ENCODE data around the gene SNRPE. TPM values are rescaled to one million over a fixed set of nuclear protein-coding genes. Genes with fewer than 3 reads are reported as not detected.

SNRPE gene
- polyA plus RNA-seq, 4 donors = 46.3 to 156 (median 111) TPM

GRCh38 chr1:203860396-203861025 lies 888 bp upstream of the SNRPE start:
- whole genome bisulfite sequencing, 3 donors = 17 to 46% (median 31%) methylated on average over 15 of the region's 15 CpGs
- H3K4me1 ChIP-seq (ENCODE audit: control insufficient read depth in 3 of 3, insufficient read depth in 2 of 3, low read depth in 1 of 3, low read length in 2 of 3) = peaks cover 0 to 13% (median 4%) of the 10 kb centered on the region in 3 donors
- DNase-seq (peak; percentile 68 to 95), FAIRE-seq (no peak)
- H3K36me3 ChIP-seq (ENCODE audit: control insufficient read depth in 3 of 3, insufficient read depth in 2 of 3, low read depth in 1 of 3, low read length in 3 of 3) = peaks cover 2 to 18% (median 10%) of the 10 kb centered on the region in 3 donors
- H3K4me3 ChIP-seq (ENCODE audit: low read depth in 1 of 3, low read length in 3 of 3) = peak overlapping the region in 2 of 3 donors; percentile 5 to 97
- H3K27me3 ChIP-seq (ENCODE audit: control insufficient read depth in 3 of 3, insufficient read depth in 3 of 3, low read length in 3 of 3) = no peaks in the 10 kb centered on the region
- peak overlapping the region in 2 of 3 donors; percentile 90 to 97 for H3K27ac ChIP-seq (ENCODE audit: low read depth in 1 of 3, low read length in 2 of 3)
- no peaks in the 10 kb centered on the region for H3K9me3 ChIP-seq (ENCODE audit: control insufficient read depth in 2 of 2, insufficient read depth in 1 of 2, low read depth in 1 of 2, low read length in 1 of 2)

- H3K4me1 ChIP-seq (ENCODE audit: control insufficient read depth in 3 of 3, insufficient read depth in 2 of 3, low read depth in 1 of 3, low read length in 2 of 3) = peaks cover 0 to 2% (median 0%) of the 10 kb centered on the region in 3 donors
- DNase-seq (no peak), FAIRE-seq (no peak)
- no peaks in the 10 kb centered on the region for H3K27me3 ChIP-seq (ENCODE audit: control insufficient read depth in 3 of 3, insufficient read depth in 3 of 3, low read length in 3 of 3)
- H3K27ac ChIP-seq (ENCODE audit: low read depth in 1 of 3, low read length in 2 of 3) = no peak overlapping the region
- H3K9me3 ChIP-seq (ENCODE audit: control insufficient read depth in 2 of 2, insufficient read depth in 1 of 2, low read depth in 1 of 2, low read length in 1 of 2) = no peaks in the 10 kb centered on the region
- no peak overlapping the region for H3K4me3 ChIP-seq (ENCODE audit: low read depth in 1 of 3, low read length in 3 of 3)
- 49 to 64% (median 52%) methylated on average over 5 of the region's 5 CpGs for WGBS, 3 donors
- peaks cover 13 to 47% (median 24%) of the 10 kb centered on the region in 3 donors for H3K36me3 ChIP-seq (ENCODE audit: control insufficient read depth in 3 of 3, insufficient read depth in 2 of 3, low read depth in 1 of 3, low read length in 3 of 3)
These were observed 6.4 kb downstream of the SNRPE start for GRCh38 chr1:203867802-203868201.

GRCh38 chr1:203870245-203870644 lies 8.8 kb downstream of the SNRPE start:
- Histone ChIP-seq H3K9me3 (ENCODE audit: control insufficient read depth in 2 of 2, insufficient read depth in 1 of 2, low read depth in 1 of 2, low read length in 1 of 2) (no peaks in the 10 kb centered on the region), H3K4me3 (ENCODE audit: low read depth in 1 of 3, low read length in 3 of 3) (no peak overlapping the region), H3K27ac (ENCODE audit: low read depth in 1 of 3, low read length in 2 of 3) (no peak overlapping the region), H3K4me1 (ENCODE audit: control insufficient read depth in 3 of 3, insufficient read depth in 2 of 3, low read depth in 1 of 3, low read length in 2 of 3) (peaks cover 0 to 2% (median 0%) of the 10 kb centered on the region in 3 donors), H3K36me3 (ENCODE audit: control insufficient read depth in 3 of 3, insufficient read depth in 2 of 3, low read depth in 1 of 3, low read length in 3 of 3) (peaks cover 8 to 47% (median 24%) of the 10 kb centered on the region in 3 donors), H3K27me3 (ENCODE audit: control insufficient read depth in 3 of 3, insufficient read depth in 3 of 3, low read length in 3 of 3) (no peaks in the 10 kb centered on the region)
- DNase-seq (no peak), FAIRE-seq (no peak)
- WGBS, 3 donors = 97 to 100% (median 99%) methylated on average over 1 of the region's 1 CpG

DNA sequence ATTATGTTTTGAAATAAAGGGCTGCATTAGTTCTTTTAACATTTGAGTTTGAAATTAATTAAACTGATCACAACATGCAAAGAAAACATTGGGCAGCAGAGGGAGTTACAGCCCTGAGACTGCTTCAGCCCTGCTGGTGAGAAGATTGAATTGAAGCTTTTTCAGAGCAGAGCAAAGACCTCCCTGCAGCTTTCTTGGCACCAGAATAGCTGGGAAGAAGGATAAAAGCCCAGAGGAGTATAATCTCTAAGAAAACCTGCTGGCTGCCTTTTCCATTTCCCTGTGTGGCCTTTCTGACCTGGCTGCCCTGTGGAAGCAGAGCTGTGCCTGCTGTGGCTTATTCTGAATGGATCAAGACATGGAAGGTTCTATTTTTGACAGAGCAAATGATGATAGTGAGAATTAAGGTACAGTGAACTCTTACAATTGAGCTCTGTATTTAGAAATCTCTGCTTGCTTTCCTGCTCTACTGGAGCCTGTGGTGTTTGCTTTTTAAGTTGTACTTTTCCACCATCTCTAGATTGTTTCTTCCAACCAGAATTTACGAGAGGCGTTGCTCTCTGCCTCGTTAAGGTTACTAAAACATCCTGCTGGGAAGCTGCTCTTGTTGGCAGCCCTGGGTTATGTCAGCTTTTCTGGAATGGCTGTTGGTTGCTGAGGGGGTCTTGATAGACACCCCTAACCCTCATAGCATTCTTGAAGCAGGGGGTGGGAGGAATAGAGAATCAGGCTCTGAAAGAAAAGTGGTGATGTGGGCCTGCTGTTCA lies 9.9 kb downstream of the SNRPE start:
- no peak overlapping the region for H3K27ac ChIP-seq (ENCODE audit: low read depth in 1 of 3, low read length in 2 of 3)
- FAIRE-seq = no peak
- WGBS, 3 donors = 71 to 77% (median 74%) methylated on average over 3 of the region's 3 CpGs

DNA sequence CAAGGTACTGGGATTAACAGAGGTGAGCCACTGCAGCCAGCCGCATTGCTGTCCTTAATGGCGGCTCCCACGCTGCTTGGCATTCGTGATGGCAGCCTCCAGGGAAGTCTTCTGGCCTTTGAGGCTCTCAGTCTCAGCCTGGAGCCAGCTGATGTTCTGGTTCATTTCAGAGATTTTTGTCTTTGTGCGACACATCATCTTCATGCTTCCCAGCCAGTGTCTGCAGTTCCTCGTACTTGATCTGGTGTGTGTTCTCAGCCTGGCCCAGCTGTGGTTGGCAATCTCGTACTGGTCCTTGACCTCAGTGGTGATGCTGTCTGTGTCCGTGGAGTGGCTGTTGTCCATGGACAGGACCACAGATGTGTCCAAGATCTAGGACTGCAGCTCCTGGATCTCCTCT lies 11.7 kb downstream of the SNRPE start:
- no peak overlapping the region for H3K4me3 ChIP-seq (ENCODE audit: low read depth in 1 of 3, low read length in 3 of 3)
- DNase-seq (no peak), FAIRE-seq (no peak)
- no peak overlapping the region for H3K27ac ChIP-seq (ENCODE audit: low read depth in 1 of 3, low read length in 2 of 3)
- WGBS, 3 donors = 88 to 90% (median 89%) methylated on average over 8 of the region's 8 CpGs
- H3K9me3 ChIP-seq (ENCODE audit: control insufficient read depth in 2 of 2, insufficient read depth in 1 of 2, low read depth in 1 of 2, low read length in 1 of 2) = no peaks in the 10 kb centered on the region
- peaks cover 0 to 2% (median 0%) of the 10 kb centered on the region in 3 donors for H3K4me1 ChIP-seq (ENCODE audit: control insufficient read depth in 3 of 3, insufficient read depth in 2 of 3, low read depth in 1 of 3, low read length in 2 of 3)
- no peaks in the 10 kb centered on the region for H3K27me3 ChIP-seq (ENCODE audit: control insufficient read depth in 3 of 3, insufficient read depth in 3 of 3, low read length in 3 of 3)
- H3K36me3 ChIP-seq (ENCODE audit: control insufficient read depth in 3 of 3, insufficient read depth in 2 of 3, low read depth in 1 of 3, low read length in 3 of 3) = peaks cover 0 to 35% (median 11%) of the 10 kb centered on the region in 3 donors

More for the DNA sequence above, 9.9 kb downstream of the SNRPE start:
- H3K9me3 ChIP-seq (ENCODE audit: control insufficient read depth in 2 of 2, insufficient read depth in 1 of 2, low read depth in 1 of 2, low read length in 1 of 2) = no peaks in the 10 kb centered on the region
- H3K4me3 ChIP-seq (ENCODE audit: low read depth in 1 of 3, low read length in 3 of 3) = no peak overlapping the region
- H3K4me1 ChIP-seq (ENCODE audit: control insufficient read depth in 3 of 3, insufficient read depth in 2 of 3, low read depth in 1 of 3, low read length in 2 of 3) = peaks cover 0 to 2% (median 0%) of the 10 kb centered on the region in 3 donors
- H3K36me3 ChIP-seq (ENCODE audit: control insufficient read depth in 3 of 3, insufficient read depth in 2 of 3, low read depth in 1 of 3, low read length in 3 of 3) = peaks cover 3 to 41% (median 15%) of the 10 kb centered on the region in 3 donors
- DNase-seq = peak; percentile 41 to 55
- no peaks in the 10 kb centered on the region for H3K27me3 ChIP-seq (ENCODE audit: control insufficient read depth in 3 of 3, insufficient read depth in 3 of 3, low read length in 3 of 3)

DNA sequence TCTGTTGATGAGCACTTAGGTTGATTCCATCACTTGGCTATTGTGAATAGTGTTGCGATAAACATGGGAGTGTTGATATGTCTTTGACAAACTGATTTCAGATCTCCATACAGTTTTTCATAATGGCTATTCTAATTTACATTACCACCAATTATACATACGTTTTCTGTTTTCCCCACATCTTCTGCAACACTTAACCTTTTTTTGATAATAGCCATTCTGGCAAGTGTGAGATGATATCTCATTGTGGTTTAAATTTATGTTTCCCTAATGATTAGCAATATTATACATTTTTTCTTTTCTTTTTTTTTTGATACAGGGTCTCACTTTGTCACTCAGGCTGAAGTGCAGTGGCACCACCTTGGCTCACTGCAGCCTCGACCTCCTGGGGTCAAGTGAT lies 17.0 kb downstream of the SNRPE start:
- Histone ChIP-seq H3K4me1 (ENCODE audit: control insufficient read depth in 3 of 3, insufficient read depth in 2 of 3, low read depth in 1 of 3, low read length in 2 of 3) (no peaks in the 10 kb centered on the region), H3K27me3 (ENCODE audit: control insufficient read depth in 3 of 3, insufficient read depth in 3 of 3, low read length in 3 of 3) (no peaks in the 10 kb centered on the region), H3K36me3 (ENCODE audit: control insufficient read depth in 3 of 3, insufficient read depth in 2 of 3, low read depth in 1 of 3, low read length in 3 of 3) (peaks cover 0 to 14% (median 0%) of the 10 kb centered on the region in 3 donors), H3K4me3 (ENCODE audit: low read depth in 1 of 3, low read length in 3 of 3) (no peak overlapping the region), H3K9me3 (ENCODE audit: control insufficient read depth in 2 of 2, insufficient read depth in 1 of 2, low read depth in 1 of 2, low read length in 1 of 2) (no peaks in the 10 kb centered on the region), H3K27ac (ENCODE audit: low read depth in 1 of 3, low read length in 2 of 3) (no peak overlapping the region)
- DNase-seq (no peak), FAIRE-seq (no peak)
- 91 to 96% (median 92%) methylated on average over 3 of the region's 3 CpGs for WGBS, 3 donors

GRCh38 chr1:203880606-203881005 lies 19.2 kb downstream of the SNRPE start:
- H3K27me3 ChIP-seq (ENCODE audit: control insufficient read depth in 3 of 3, insufficient read depth in 3 of 3, low read length in 3 of 3) = no peaks in the 10 kb centered on the region
- WGBS, 3 donors = 95 to 97% (median 96%) methylated on average over 5 of the region's 5 CpGs
- H3K4me1 ChIP-seq (ENCODE audit: control insufficient read depth in 3 of 3, insufficient read depth in 2 of 3, low read depth in 1 of 3, low read length in 2 of 3) = no peaks in the 10 kb centered on the region
- no peak overlapping the region for H3K27ac ChIP-seq (ENCODE audit: low read depth in 1 of 3, low read length in 2 of 3)
- no peaks in the 10 kb centered on the region for H3K9me3 ChIP-seq (ENCODE audit: control insufficient read depth in 2 of 2, insufficient read depth in 1 of 2, low read depth in 1 of 2, low read length in 1 of 2)
- FAIRE-seq (no peak), DNase-seq (no peak)
- H3K36me3 ChIP-seq (ENCODE audit: control insufficient read depth in 3 of 3, insufficient read depth in 2 of 3, low read depth in 1 of 3, low read length in 3 of 3) = peaks cover 0 to 8% (median 0%) of the 10 kb centered on the region in 3 donors
- no peak overlapping the region for H3K4me3 ChIP-seq (ENCODE audit: low read depth in 1 of 3, low read length in 3 of 3)

DNA sequence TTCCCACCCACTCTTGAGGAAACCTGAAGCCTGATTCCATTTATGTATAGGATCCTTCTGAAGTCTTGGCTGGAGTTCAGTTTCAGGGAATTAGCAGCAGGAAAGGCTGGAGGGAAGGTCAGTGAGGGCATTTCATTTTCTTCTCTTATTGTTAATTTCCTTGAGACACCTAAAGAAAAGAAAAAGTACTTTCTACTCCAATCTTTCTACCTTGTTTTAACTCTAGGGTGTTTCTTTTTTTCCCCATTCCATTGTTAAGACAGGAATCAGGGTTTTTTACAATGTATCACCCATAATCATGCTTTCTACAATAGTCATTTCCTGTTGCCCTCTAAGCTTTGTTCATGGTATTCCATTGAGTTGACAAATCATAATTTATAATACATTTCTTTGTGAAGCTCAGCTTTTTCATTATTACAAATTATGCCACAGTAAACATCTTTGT lies 27.4 kb downstream of the SNRPE start:
- no peaks in the 10 kb centered on the region for H3K4me1 ChIP-seq (ENCODE audit: control insufficient read depth in 3 of 3, insufficient read depth in 2 of 3, low read depth in 1 of 3, low read length in 2 of 3)
- H3K9me3 ChIP-seq (ENCODE audit: control insufficient read depth in 2 of 2, insufficient read depth in 1 of 2, low read depth in 1 of 2, low read length in 1 of 2) = no peaks in the 10 kb centered on the region
- H3K27me3 ChIP-seq (ENCODE audit: control insufficient read depth in 3 of 3, insufficient read depth in 3 of 3, low read length in 3 of 3) = no peaks in the 10 kb centered on the region
- no peak for DNase-seq
- H3K36me3 ChIP-seq (ENCODE audit: control insufficient read depth in 3 of 3, insufficient read depth in 2 of 3, low read depth in 1 of 3, low read length in 3 of 3) = no peaks in the 10 kb centered on the region
- no peak overlapping the region for H3K27ac ChIP-seq (ENCODE audit: low read depth in 1 of 3, low read length in 2 of 3)
- no peak for FAIRE-seq
- H3K4me3 ChIP-seq (ENCODE audit: low read depth in 1 of 3, low read length in 3 of 3) = no peak overlapping the region
